Heart left ventricle (tissue), 16 donors: ENCODE results near the gene CYTH1. TPM values are rescaled to one million over a fixed set of nuclear protein-coding genes. Genes with fewer than 3 reads are reported as not detected.
"Not testable (repeated sequence)": the region's sequence is repeated elsewhere in the genome, so short reads cannot be mapped to it uniquely, and the experiment has no call there.

Source experiments
- ATAC-seq, 4 donors: fragments of 200-7000 bp; cut with Tn5 transposase; one replicate each; pipeline ENCODE4 v1.9.1; 2020 to 2022; ENCODE audit warnings: moderate library complexity in 4 of 4, mild to moderate bottlenecking in 3 of 4, moderate number of reproducible peaks in 1 of 4
- DNase-seq, 5 donors: peaks; one replicate each; pipeline ENCODE4 v3.0.0-alpha.2; 2020
- H3K27ac ChIP-seq, 12 donors: fragments of 200-600 bp; sonication (generic) in 4 of 12; one replicate each; pipeline versions ENCODE4 v1.5.0 to v1.8.0; 2016 to 2022; ENCODE audit warnings: mild to moderate bottlenecking in 2 of 12
- H3K27me3 ChIP-seq, 9 donors: fragments of 200-600 bp; sonication (generic) in 2 of 9; one replicate each; pipeline versions ENCODE4 v1.5.1 to v1.8.0; 2016 to 2022; ENCODE audit warnings: mild to moderate bottlenecking in 3 of 9
- H3K36me3 ChIP-seq, 9 donors: fragments of 200-600 bp; sonication (generic) in 2 of 9; one replicate each; pipeline versions ENCODE4 v1.5.0 to v1.8.0; 2018 to 2022; ENCODE audit warnings: mild to moderate bottlenecking in 2 of 9
- H3K4me1 ChIP-seq, 12 donors: fragments of 200-600 bp; sonication (generic) in 4 of 12; one replicate each; pipeline versions ENCODE4 v1.5.0 to v1.8.0; 2016 to 2022; ENCODE audit warnings: mild to moderate bottlenecking in 3 of 12
- H3K4me3 ChIP-seq, 12 donors: fragments of 200-600 bp; sonication (generic) in 4 of 12; one replicate each; pipeline versions ENCODE4 v1.5.0 to v1.8.0; 2017 to 2022; ENCODE audit warnings: mild to moderate bottlenecking in 9 of 12, moderate library complexity in 4 of 12
- H3K9me3 ChIP-seq, 12 donors: fragments of 200-600 bp; sonication (generic) in 4 of 12; one replicate each; pipeline versions ENCODE4 v1.5.0 to v1.8.0; 2016 to 2022; ENCODE audit warnings: mild to moderate bottlenecking in 1 of 12
- POLR2A ChIP-seq, 2 donors: fragments of 450-650 bp; IDR thresholded peaks; one replicate each; pipeline ENCODE4 v1.6.1; 2017; ENCODE audit warnings: antibody characterized with exemption in 2 of 2, mild to moderate bottlenecking in 2 of 2, moderate library complexity in 2 of 2
- WGBS, 4 donors: extraction: QIAGEN DNeasy Blood & Tissue Kit in 2 of 4; methylation state at CpG; one replicate each; pipeline versions ENCODE4 v1.1.5 to v1.1.7; 2013 to 2018; 5-methylcytosine and 5-hydroxymethylcytosine counted together
- intact Hi-C, 10 donors: fragments of 100-400 bp; cut with DNase I; formaldehyde crosslinking; loops; one replicate each; pipeline versions ENCODE4 v1.11.1 to v1.14.2; 2022
- polyA plus RNA-seq, 2 donors: library from polyadenylated mRNA; stranded (reverse); fragments of 200-250 nt; gene quantifications; one replicate each; pipeline ENCODE4 v1.2.3, GENCODE V29; 2013
- total RNA-seq, 9 donors: library from RNA; depleted of rRNA in 2 of 9; stranded (reverse); fragments of >200 nt in 2 of 9; fragmentation: NEBNext Ultra II Directional in 3 of 9; extraction: Animal tissue kit (Norgen Biotek cat#: 25700) in 3 of 9; gene quantifications; one replicate each; pipeline versions ENCODE4 v1.1.0 to v1.2.4, GENCODE V29; 2016 to 2023
- TF ChIP-seq, protein P1 (sequence below), 12 donors: fragments of 200-600 bp; sonication (generic) in 4 of 12; IDR thresholded peaks; one replicate each; pipeline versions ENCODE4 v1.5.0 to v1.8.0; 2018 to 2022; ENCODE audit warnings: antibody characterized with exemption in 12 of 12, mild to moderate bottlenecking in 5 of 12
- donor health status: ischemic (EF 13 %, LVEDD 7.1; RV severe dilation, severe dysfunction).
- donor health status: healthy with polysubstance abuse.
- donor health status: DM: no; HTN: yes; CAD: no.
- donor health status: DM: no; HTN: no; CAD: no.
- donor health status: ischemic (EF 25% LVEDD 6.9; RV normal size, moderate dysfunction).
- donor health status: ischemic (EF 25% LVEDD 5.7; RV mildly dilated, moderate dysfunction).
- donor health status: healthy.
- donor health status: DM: yes; HTN: yes; CAD: no.
- donor health status: ischemic (EF 35%, LVEDD 5.7; RV mildly dilated, moderate dysfunction).
- donor health status: nonischemic (EF 11% LVEDD 7.7; RV severe dilation, severe dysfunction).
- donor health status: DM: yes; HTN: yes; CAD: no.
- donor health status: PGD.
- donor health status: ischemic (EF 29% LVEDD 5.4; RV normal size, mild dysfunction).
- donor health status: nonischemic (EF 23%, LVEDD 6.1; RV moderate dilation, normal function).

Gene CYTH1
- total and polyA plus RNA-seq, 11 donors = 20.0 to 59.1 (median 30.9) TPM

DNA sequence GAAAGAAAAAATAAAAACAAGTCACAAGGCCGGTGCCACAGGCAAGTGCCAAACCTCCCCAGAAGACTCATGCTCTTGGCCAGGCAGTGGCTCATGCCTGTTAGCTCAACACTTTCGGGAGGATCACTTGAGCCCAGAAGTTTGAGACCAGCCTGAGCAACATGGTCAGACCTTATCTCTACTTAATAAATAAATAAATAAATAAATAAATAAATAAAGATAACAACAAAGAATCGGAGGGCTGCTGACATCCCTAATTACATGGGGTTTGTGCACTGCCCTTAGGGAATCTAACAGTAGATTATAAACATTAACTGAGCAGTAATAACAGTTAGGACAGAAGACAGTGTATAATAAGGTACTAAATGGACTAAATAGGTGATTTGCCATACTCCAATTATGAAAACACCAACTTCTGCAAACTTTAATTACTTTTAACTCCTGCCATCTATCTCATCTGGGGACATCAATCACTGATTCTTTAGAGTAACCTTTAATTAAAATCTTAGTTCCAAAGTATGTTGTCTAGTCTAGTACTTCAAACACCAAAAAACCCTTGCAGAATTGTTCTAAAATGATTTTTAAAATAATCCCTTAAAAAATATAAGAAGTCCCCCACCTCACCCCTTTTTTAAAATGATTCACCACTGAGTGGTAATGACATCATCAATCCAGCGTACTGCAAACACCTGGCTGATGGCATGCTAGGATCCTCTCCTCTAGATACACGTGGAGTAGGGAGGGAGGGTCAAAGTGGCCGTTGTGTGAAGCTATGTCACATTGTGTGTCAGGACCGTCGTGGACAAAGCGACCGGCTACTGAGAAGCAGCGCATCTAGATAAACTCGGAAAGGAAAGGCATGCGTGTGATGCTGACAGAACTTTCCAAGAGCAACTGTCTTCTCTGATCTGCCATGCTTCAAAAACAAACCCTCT lies 28.5 kb downstream of the CYTH1 start:
- no peaks in the 10 kb centered on the region for H3K36me3 ChIP-seq
- no peaks in the 10 kb centered on the region for H3K27me3 ChIP-seq
- H3K9me3 ChIP-seq = no peaks in the 10 kb centered on the region
- no peak overlapping the region for H3K4me3 ChIP-seq
- peak overlapping the region in 1 of 12 donors; percentile 81 for H3K27ac ChIP-seq
- intact Hi-C loops = no loop called here
- DNase-seq (no peak), ATAC-seq (no peak)
- no peak for TF ChIP-seq POLR2A (IDR thresholded peaks at IDR 0.05)
- TF ChIP-seq, protein P1, sequence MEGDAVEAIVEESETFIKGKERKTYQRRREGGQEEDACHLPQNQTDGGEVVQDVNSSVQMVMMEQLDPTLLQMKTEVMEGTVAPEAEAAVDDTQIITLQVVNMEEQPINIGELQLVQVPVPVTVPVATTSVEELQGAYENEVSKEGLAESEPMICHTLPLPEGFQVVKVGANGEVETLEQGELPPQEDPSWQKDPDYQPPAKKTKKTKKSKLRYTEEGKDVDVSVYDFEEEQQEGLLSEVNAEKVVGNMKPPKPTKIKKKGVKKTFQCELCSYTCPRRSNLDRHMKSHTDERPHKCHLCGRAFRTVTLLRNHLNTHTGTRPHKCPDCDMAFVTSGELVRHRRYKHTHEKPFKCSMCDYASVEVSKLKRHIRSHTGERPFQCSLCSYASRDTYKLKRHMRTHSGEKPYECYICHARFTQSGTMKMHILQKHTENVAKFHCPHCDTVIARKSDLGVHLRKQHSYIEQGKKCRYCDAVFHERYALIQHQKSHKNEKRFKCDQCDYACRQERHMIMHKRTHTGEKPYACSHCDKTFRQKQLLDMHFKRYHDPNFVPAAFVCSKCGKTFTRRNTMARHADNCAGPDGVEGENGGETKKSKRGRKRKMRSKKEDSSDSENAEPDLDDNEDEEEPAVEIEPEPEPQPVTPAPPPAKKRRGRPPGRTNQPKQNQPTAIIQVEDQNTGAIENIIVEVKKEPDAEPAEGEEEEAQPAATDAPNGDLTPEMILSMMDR (IDR thresholded peaks at IDR 0.05) = no peak
- WGBS, 4 donors = 70 to 77% (median 75%) methylated on average over 13 of the region's 13 CpGs
- H3K4me1 ChIP-seq = peaks cover 0 to 88% (median 25%) of the 10 kb centered on the region in 12 donors

DNA sequence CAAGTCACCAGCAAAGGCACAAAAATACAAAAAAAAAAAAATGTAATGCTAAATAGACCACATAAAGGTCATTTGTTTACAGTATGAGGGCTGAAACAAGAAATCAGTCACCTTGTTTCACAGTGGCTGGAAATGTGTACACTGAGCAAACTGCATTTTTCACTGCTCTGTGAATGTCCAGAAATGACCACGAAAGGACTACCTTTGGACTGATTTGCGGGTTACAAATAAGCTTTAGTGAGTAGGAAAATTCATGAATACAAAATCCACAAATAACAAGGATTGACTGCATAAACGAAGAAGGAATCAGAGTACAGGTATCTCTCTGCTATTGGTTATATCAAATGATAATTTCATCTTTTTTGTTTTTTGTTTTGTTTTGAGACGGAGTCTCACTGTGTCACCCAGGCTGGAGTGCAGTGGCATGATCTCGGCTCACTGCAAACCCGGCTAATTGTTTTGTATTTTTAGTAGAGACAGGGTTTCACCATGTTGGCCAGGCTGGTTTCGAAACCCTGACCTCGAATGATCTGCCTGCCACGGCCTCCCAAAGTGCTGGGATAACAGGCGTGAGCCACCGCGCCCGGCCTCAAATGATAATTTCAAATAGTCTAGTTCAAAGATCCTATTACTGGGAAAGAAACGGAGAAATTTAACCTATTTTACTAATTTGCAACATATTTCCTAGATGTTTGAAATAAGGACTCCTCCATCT lies 30.5 kb downstream of the CYTH1 start:
- Histone ChIP-seq H3K4me3 (no peak overlapping the region), H3K4me1 (peaks cover 0 to 91% (median 28%) of the 10 kb centered on the region in 12 donors), H3K27ac (peak overlapping the region in 2 of 12 donors; percentile 1 to 81), H3K27me3 (no peaks in the 10 kb centered on the region), H3K9me3 (no peaks in the 10 kb centered on the region), H3K36me3 (no peaks in the 10 kb centered on the region)
- intact Hi-C loops = no loop called here
- ATAC-seq (no peak), DNase-seq (no peak)
- WGBS, 4 donors = 82 to 91% (median 90%) methylated on average over 14 of the region's 14 CpGs
- no peak for TF ChIP-seq POLR2A (IDR thresholded peaks at IDR 0.05)
- TF ChIP-seq, protein P1 (IDR thresholded peaks at IDR 0.05) = no peak

DNA sequence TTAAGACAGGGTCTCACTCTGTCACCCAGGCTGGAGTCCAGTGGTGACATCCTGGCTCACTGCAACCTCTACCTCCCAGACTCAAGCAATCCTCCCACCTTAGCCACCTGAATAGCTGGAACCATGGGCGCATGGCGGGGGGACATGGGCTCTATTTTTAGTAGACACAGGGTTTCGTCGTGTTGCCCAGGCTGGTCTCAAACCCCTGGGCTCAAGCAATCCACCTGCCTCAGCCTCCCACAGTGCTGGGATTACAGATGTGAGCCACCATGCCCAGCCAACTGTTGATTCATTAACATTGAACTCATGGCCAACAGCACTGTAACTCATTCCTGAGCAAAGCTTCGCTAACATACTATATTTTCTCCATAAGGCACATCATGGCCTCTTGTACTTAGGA lies 31.1 kb downstream of the CYTH1 start:
- H3K9me3 ChIP-seq, ATAC-seq, H3K36me3 ChIP-seq, H3K4me3 ChIP-seq, H3K27me3 ChIP-seq, DNase-seq, intact Hi-C loops: not testable (repeated sequence)
- 89 to 100% (median 95%) methylated on average over 5 of the region's 5 CpGs for WGBS, 4 donors
- Histone ChIP-seq H3K4me1 (peaks cover 0 to 98% (median 33%) of the 10 kb centered on the region in 12 donors), H3K27ac (peak overlapping the region in 1 of 12 donors; percentile 81)

DNA sequence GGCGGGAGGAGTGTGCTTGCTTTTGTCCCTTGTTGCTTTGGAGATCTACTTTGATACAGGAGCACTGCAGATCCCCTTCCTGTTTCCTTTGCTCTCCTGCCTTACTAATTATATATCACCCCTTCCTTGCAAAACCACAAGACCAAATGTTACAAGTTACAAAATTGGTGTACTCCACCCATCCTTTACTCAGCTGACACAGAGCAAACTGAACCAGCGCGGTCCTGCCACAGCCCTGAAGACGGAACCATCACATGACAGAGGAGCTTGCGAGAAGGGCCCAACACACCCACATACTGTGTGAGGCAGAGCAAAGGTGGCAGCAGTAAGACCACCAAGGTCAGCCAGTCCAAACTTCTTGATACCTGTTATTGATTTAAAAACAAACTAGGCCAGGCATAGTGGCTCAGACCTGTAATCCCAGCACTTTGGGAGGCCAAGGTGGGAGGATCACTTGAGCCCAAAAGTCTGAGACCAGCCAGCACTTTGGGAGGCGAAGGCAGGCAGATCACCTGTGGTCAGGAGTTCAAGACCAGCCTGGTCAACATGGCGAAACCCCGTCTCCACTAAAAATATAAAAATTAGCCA lies 33.2 kb downstream of the CYTH1 start:
- ATAC-seq = peak; percentile 60 to 92 (median 82)
- intact Hi-C loops = loop anchor here in 6 of 10 donors (5.0 to 10.0 kb wide), 5 partner anchors 33 to 254 kb away; partner anchors contain the start of gene CYTH1 (in 2 of the 6)
- WGBS, 4 donors = 71 to 76% (median 75%) methylated on average over 7 to 8 of the region's 8 CpGs

More for the DNA sequence above, 33.2 kb downstream of the CYTH1 start:
- H3K4me1 ChIP-seq = peaks cover 0 to 99% (median 42%) of the 10 kb centered on the region in 12 donors
- DNase-seq = peak; percentile 41 to 81 (median 64)
- H3K36me3 ChIP-seq = peaks cover 0 to 7% (median 0%) of the 10 kb centered on the region in 9 donors
- peak overlapping the region; percentile 1 to 81 (median 64) for H3K27ac ChIP-seq
- TF ChIP-seq, protein P1 (IDR thresholded peaks at IDR 0.05) = no peak
- TF ChIP-seq POLR2A (IDR thresholded peaks at IDR 0.05) = no peak
- no peaks in the 10 kb centered on the region for H3K27me3 ChIP-seq
- no peaks in the 10 kb centered on the region for H3K9me3 ChIP-seq
- H3K4me3 ChIP-seq = peak overlapping the region in 1 of 12 donors; percentile 32
